Heart left ventricle (tissue), 16 donors: ENCODE results near the gene ZNF692. TPM values are rescaled to one million over a fixed set of nuclear protein-coding genes. Genes with fewer than 3 reads are reported as not detected.

Experiments
- ATAC-seq, 4 donors: fragments of 200-7000 bp; cut with Tn5 transposase; one replicate each; pipeline ENCODE4 v1.9.1; 2020 to 2022; ENCODE audit warnings: moderate library complexity in 4 of 4, mild to moderate bottlenecking in 3 of 4, moderate number of reproducible peaks in 1 of 4
- DNase-seq, 5 donors: peaks; one replicate each; pipeline ENCODE4 v3.0.0-alpha.2; 2020
- H3K27ac ChIP-seq, 12 donors: fragments of 200-600 bp; sonication (generic) in 4 of 12; one replicate each; pipeline versions ENCODE4 v1.5.0 to v1.8.0; 2016 to 2022; ENCODE audit warnings: mild to moderate bottlenecking in 2 of 12
- H3K27me3 ChIP-seq, 9 donors: fragments of 200-600 bp; sonication (generic) in 2 of 9; one replicate each; pipeline versions ENCODE4 v1.5.1 to v1.8.0; 2016 to 2022; ENCODE audit warnings: mild to moderate bottlenecking in 3 of 9
- H3K36me3 ChIP-seq, 9 donors: fragments of 200-600 bp; sonication (generic) in 2 of 9; one replicate each; pipeline versions ENCODE4 v1.5.0 to v1.8.0; 2018 to 2022; ENCODE audit warnings: mild to moderate bottlenecking in 2 of 9
- H3K4me1 ChIP-seq, 12 donors: fragments of 200-600 bp; sonication (generic) in 4 of 12; one replicate each; pipeline versions ENCODE4 v1.5.0 to v1.8.0; 2016 to 2022; ENCODE audit warnings: mild to moderate bottlenecking in 3 of 12
- H3K4me3 ChIP-seq, 12 donors: fragments of 200-600 bp; sonication (generic) in 4 of 12; one replicate each; pipeline versions ENCODE4 v1.5.0 to v1.8.0; 2017 to 2022; ENCODE audit warnings: mild to moderate bottlenecking in 9 of 12, moderate library complexity in 4 of 12
- H3K9me3 ChIP-seq, 12 donors: fragments of 200-600 bp; sonication (generic) in 4 of 12; one replicate each; pipeline versions ENCODE4 v1.5.0 to v1.8.0; 2016 to 2022; ENCODE audit warnings: mild to moderate bottlenecking in 1 of 12
- POLR2A ChIP-seq, 2 donors: fragments of 450-650 bp; IDR thresholded peaks; one replicate each; pipeline ENCODE4 v1.6.1; 2017; ENCODE audit warnings: antibody characterized with exemption in 2 of 2, mild to moderate bottlenecking in 2 of 2, moderate library complexity in 2 of 2
- WGBS, 4 donors: extraction: QIAGEN DNeasy Blood & Tissue Kit in 2 of 4; methylation state at CpG; one replicate each; pipeline versions ENCODE4 v1.1.5 to v1.1.7; 2013 to 2018; 5-methylcytosine and 5-hydroxymethylcytosine counted together
- intact Hi-C, 10 donors: fragments of 100-400 bp; cut with DNase I; formaldehyde crosslinking; loops; one replicate each; pipeline versions ENCODE4 v1.11.1 to v1.14.2; 2022
- polyA plus RNA-seq, 2 donors: library from polyadenylated mRNA; stranded (reverse); fragments of 200-250 nt; gene quantifications; one replicate each; pipeline ENCODE4 v1.2.3, GENCODE V29; 2013
- total RNA-seq, 9 donors: library from RNA; depleted of rRNA in 2 of 9; stranded (reverse); fragments of >200 nt in 2 of 9; fragmentation: NEBNext Ultra II Directional in 3 of 9; extraction: Animal tissue kit (Norgen Biotek cat#: 25700) in 3 of 9; gene quantifications; one replicate each; pipeline versions ENCODE4 v1.1.0 to v1.2.4, GENCODE V29; 2016 to 2023
- TF ChIP-seq, protein P1 (sequence below), 12 donors: fragments of 200-600 bp; sonication (generic) in 4 of 12; IDR thresholded peaks; one replicate each; pipeline versions ENCODE4 v1.5.0 to v1.8.0; 2018 to 2022; ENCODE audit warnings: antibody characterized with exemption in 12 of 12, mild to moderate bottlenecking in 5 of 12
- donor health status: ischemic (EF 13 %, LVEDD 7.1; RV severe dilation, severe dysfunction).
- donor health status: healthy with polysubstance abuse.
- donor health status: DM: no; HTN: yes; CAD: no.
- donor health status: DM: no; HTN: no; CAD: no.
- donor health status: ischemic (EF 25% LVEDD 6.9; RV normal size, moderate dysfunction).
- donor health status: ischemic (EF 25% LVEDD 5.7; RV mildly dilated, moderate dysfunction).
- donor health status: healthy.
- donor health status: DM: yes; HTN: yes; CAD: no.
- donor health status: ischemic (EF 35%, LVEDD 5.7; RV mildly dilated, moderate dysfunction).
- donor health status: nonischemic (EF 11% LVEDD 7.7; RV severe dilation, severe dysfunction).
- donor health status: DM: yes; HTN: yes; CAD: no.
- donor health status: PGD.
- donor health status: ischemic (EF 29% LVEDD 5.4; RV normal size, mild dysfunction).
- donor health status: nonischemic (EF 23%, LVEDD 6.1; RV moderate dilation, normal function).

ZNF692 gene
- total and polyA plus RNA-seq, 11 donors, result 7.4 to 32.4 (median 14.8) TPM

DNA sequence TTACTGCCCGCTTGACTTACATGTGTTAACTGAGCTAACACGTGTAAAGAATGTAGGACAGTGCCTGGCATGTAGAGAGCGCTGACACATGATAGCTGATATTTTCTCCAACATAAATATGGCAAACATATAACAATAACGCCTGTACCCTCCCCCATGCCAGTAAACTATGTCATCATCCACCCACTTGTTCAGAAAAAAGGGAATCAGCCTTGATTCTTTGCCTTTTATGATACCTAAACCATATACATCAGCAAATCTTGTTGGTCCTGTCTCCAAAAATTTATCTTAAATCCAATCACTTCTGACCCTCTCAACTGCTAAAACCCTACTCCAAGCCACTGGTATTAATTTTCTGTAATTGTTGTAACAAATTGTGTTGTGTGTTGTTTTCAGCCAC lies 1.1 kb upstream of the ZNF692 start:
- H3K4me1 ChIP-seq, result peaks cover 0 to 43% (median 31%) of the 10 kb centered on the region in 12 donors
- H3K27me3 ChIP-seq, result no peaks in the 10 kb centered on the region
- no peak for DNase-seq
- no peak for ATAC-seq
- 88 to 92% (median 89%) methylated on average over 4 of the region's 4 CpGs for WGBS, 4 donors
- H3K9me3 ChIP-seq, result no peaks in the 10 kb centered on the region
- peak overlapping the region in 5 of 12 donors; percentile 93 to 96 (median 93) for H3K27ac ChIP-seq
- no peak for TF ChIP-seq POLR2A (IDR thresholded peaks at IDR 0.05)
- TF ChIP-seq, protein P1, sequence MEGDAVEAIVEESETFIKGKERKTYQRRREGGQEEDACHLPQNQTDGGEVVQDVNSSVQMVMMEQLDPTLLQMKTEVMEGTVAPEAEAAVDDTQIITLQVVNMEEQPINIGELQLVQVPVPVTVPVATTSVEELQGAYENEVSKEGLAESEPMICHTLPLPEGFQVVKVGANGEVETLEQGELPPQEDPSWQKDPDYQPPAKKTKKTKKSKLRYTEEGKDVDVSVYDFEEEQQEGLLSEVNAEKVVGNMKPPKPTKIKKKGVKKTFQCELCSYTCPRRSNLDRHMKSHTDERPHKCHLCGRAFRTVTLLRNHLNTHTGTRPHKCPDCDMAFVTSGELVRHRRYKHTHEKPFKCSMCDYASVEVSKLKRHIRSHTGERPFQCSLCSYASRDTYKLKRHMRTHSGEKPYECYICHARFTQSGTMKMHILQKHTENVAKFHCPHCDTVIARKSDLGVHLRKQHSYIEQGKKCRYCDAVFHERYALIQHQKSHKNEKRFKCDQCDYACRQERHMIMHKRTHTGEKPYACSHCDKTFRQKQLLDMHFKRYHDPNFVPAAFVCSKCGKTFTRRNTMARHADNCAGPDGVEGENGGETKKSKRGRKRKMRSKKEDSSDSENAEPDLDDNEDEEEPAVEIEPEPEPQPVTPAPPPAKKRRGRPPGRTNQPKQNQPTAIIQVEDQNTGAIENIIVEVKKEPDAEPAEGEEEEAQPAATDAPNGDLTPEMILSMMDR (IDR thresholded peaks at IDR 0.05), result no peak
- H3K36me3 ChIP-seq, result peaks cover 0 to 8% (median 0%) of the 10 kb centered on the region in 9 donors
- H3K4me3 ChIP-seq, result peak overlapping the region in 1 of 12 donors; percentile 75
- intact Hi-C loops, result no loop called here

DNA sequence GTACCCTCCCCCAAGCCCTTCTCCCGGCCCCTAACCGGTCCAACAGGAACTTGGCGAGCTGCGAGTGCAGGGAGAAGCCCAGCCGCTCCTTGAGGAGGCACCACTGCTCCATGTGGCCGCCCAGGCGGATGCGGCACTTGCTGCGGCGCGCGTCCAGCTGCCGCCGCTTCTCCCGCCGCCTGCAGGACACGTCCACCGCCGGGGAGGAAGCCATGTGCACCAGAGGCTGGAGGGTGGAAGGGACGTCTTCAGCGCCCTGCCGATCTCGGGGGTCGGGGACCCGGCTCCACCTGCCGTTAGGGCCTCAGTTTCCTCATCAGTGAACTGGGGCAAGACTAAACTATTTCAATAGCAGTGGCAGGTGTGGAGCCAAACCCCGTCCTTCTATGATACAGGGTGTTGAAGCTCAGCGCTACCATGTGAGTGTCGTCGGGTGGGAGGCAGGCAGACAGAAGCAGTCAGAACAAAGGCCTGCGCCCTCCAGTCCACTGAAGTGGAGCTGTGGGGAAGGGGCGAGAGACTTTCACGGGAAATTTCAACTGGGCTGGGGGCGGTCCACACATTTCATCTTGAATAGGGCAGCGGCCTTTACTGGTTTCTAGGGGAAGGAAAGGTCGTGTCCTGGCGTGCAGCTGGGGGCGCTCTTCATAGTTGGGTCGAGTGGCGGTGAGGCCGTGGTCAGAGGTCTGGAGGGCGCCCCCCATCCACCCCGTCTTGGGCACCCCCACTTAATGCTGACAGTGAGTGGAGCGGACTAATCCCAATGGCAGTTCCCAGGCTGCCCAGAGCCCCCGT lies 592 bp downstream of the ZNF692 start:
- H3K36me3 ChIP-seq, result peaks cover 0 to 20% (median 7%) of the 10 kb centered on the region in 9 donors
- intact Hi-C loops, result loop anchor here in 5 of 10 donors (1.0 to 2.0 kb wide), 6 partner anchors 15 to 49 kb away; partner anchors contain the start of genes ZNF672 (in 2 of the 5) and PGBD2 (in 1 of the 5)

DNA sequence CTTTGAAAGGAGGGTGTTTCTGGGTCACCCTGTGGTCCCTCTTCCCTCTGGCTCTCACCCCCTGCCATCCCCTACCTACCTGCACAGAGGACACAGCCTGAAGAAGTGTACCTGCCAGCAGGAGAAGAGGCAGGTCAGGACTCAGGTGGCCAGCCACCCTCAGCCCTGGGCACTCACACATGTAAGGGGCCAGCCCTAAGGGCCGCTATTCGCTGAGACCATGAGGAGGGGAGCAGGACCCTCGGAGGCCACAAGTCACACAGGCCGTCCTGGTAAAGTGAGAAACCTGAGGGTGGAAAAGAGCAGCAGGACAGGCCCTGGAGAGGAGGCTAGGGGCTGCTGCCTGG lies 1.2 kb downstream of the ZNF692 start:
- no peaks in the 10 kb centered on the region for H3K9me3 ChIP-seq
- peak overlapping the region in 9 of 12 donors; percentile 80 to 96 (median 93) for H3K27ac ChIP-seq
- no peak for ATAC-seq
- no peaks in the 10 kb centered on the region for H3K27me3 ChIP-seq
- no peak for TF ChIP-seq POLR2A (IDR thresholded peaks at IDR 0.05)
- TF ChIP-seq, protein P1 (IDR thresholded peaks at IDR 0.05), result no peak
- peaks cover 0 to 42% (median 19%) of the 10 kb centered on the region in 12 donors for H3K4me1 ChIP-seq
- peak overlapping the region in 11 of 12 donors; percentile 49 to 75 (median 66) for H3K4me3 ChIP-seq
- intact Hi-C loops, result loop anchor here in 7 of 10 donors (1.0 to 2.0 kb wide), 7 partner anchors 15 to 49 kb away; partner anchors contain the start of genes ZNF672 (in 3 of the 7) and PGBD2 (in 1 of the 7)
- peaks cover 0 to 20% (median 7%) of the 10 kb centered on the region in 9 donors for H3K36me3 ChIP-seq
- DNase-seq, result no peak
- 29 to 41% (median 31%) methylated on average over 4 of the region's 4 CpGs for WGBS, 4 donors

More for the DNA sequence above, 592 bp downstream of the ZNF692 start:
- no peaks in the 10 kb centered on the region for H3K9me3 ChIP-seq
- WGBS, 4 donors, result 1 to 3% (median 2%) methylated on average over 37 to 45 of the region's 45 CpGs
- H3K27ac ChIP-seq, result peak overlapping the region; percentile 60 to 96 (median 92)
- DNase-seq (peak; percentile 53 to 85 (median 77)), ATAC-seq (peak; percentile 6 to 71 (median 50))
- TF ChIP-seq POLR2A (IDR thresholded peaks at IDR 0.05), result no peak
- TF ChIP-seq, protein P1 (IDR thresholded peaks at IDR 0.05), result peak in 11 of 12 donors; percentile 17 to 58 (median 36)
- H3K4me3 ChIP-seq, result peak overlapping the region; percentile 45 to 75 (median 65)
- H3K4me1 ChIP-seq, result peaks cover 0 to 44% (median 24%) of the 10 kb centered on the region in 12 donors
- no peaks in the 10 kb centered on the region for H3K27me3 ChIP-seq

DNA sequence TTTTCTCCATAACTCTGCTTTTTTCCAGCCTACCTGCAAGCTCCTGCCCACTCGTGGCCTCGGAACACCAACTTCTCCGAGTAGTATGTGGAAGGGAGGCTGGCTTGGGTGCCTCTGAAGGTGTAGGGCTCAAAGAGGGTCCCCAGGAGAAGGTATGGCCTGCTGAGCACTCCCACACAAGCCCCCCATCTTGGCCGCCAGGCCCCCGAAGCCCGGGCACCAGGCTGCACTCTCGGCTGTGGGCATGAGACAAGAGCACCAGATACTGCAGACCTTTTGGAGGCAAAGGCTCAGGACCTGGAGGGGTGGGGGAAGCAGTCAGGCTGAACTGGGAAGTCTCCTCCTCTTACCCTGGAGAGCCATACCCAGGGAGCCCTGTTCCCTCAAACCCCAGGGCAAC lies 1.7 kb downstream of the ZNF692 start:
- DNase-seq (no peak), ATAC-seq (no peak)
- peaks cover 0 to 42% (median 18%) of the 10 kb centered on the region in 12 donors for H3K4me1 ChIP-seq
- H3K27me3 ChIP-seq, result no peaks in the 10 kb centered on the region
- H3K4me3 ChIP-seq, result peak overlapping the region in 1 of 12 donors; percentile 75
- intact Hi-C loops, result loop anchor here in 2 of 10 donors (2.0 kb wide), 2 partner anchors 14 to 18 kb away; partner anchors contain the start of gene ZNF672 (in 1 of the 2)
- H3K36me3 ChIP-seq, result peaks cover 0 to 20% (median 7%) of the 10 kb centered on the region in 9 donors
- no peak overlapping the region for H3K27ac ChIP-seq
- H3K9me3 ChIP-seq, result no peaks in the 10 kb centered on the region
- TF ChIP-seq, protein P1 (IDR thresholded peaks at IDR 0.05), result no peak
- TF ChIP-seq POLR2A (IDR thresholded peaks at IDR 0.05), result no peak
- 86 to 96% (median 91%) methylated on average over 7 of the region's 7 CpGs for WGBS, 4 donors
